ENCODE measurements around the gene CRACDL. TPM values are rescaled to one million over a fixed set of nuclear protein-coding genes. Genes with fewer than 3 reads are reported as not detected.

The CRACDL gene
- total and polyA plus RNA-seq, 2 of the 13 experiments (the other 11 are each of a cell fraction or from before 2014, with no cell fraction given) = 0.15 to 0.26 TPM

DNA sequence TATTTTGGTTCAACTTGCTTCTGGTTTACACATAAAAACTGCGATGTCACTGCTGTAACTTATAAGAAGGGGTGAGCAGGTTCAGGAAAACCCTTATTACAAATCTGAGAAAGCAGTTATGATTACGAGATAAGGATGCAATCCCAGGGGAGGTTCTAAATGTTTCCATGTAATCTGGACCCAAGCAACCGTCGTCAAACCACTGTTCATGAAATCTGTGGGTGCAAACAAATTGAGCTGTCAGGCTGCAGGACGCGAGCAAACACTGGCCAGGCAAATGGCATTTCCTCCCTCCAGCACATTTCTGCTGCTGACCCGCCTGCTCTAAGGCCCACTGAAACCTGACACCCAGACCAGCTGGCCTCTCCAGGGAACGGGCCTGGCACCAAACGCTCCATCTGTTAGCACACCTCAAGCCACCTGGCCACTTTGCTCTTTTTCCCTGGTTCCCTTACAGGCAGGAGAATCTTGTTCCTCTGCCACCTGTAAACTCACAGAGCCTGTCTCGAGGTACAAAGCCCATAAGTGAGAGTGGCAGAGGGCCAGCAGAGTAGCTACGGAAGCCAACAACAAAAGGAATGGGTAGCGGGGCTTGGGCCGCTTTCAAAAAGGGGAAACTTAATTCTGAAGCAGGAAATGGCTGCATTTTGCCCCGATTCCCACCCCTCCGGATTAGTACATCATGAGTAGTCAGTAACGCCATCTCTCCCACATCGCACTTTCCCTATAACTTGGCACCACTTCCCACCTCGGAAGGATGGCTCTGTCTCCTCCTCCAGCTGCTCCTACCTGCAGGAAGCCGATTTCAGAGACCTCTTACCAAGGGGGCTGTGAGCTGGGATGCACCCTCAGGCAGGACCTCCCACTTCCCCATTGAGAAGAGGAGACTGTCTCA lies 26.5 kb downstream of the CRACDL start (continued):
- TF ChIP-seq ZNF503 (CRISPR knock-in tag; IDR thresholded peaks at IDR 0.05) (no peak), SP5 (CRISPR knock-in tag; IDR thresholded peaks at IDR 0.05; ENCODE audit: borderline replicate concordance, low read depth) (no peak), YEATS2 (CRISPR knock-in tag; IDR thresholded peaks at IDR 0.05; ENCODE audit: borderline replicate concordance) (no peak; the same call in 1 of the 2 replicates), HINFP (CRISPR knock-in tag; IDR thresholded peaks at IDR 0.05; ENCODE audit: low read depth) (peak; percentile 56; the same call in 1 of the 2 replicates), KDM1A (CRISPR knock-in tag; IDR thresholded peaks at IDR 0.05) (no peak), ZNF510 (CRISPR knock-in tag; IDR thresholded peaks at IDR 0.05; ENCODE audit: low read depth) (no peak), SMAD1 (CRISPR knock-in tag; IDR thresholded peaks at IDR 0.05; ENCODE audit: borderline replicate concordance, low read depth) (no peak), SIX1 (CRISPR knock-in tag; IDR thresholded peaks at IDR 0.05; ENCODE audit: borderline replicate concordance) (peak; percentile 100), ZNF205 (CRISPR knock-in tag; IDR thresholded peaks at IDR 0.05) (peak; percentile 35; the same call in 1 of the 2 replicates), ASH2L (IDR thresholded peaks at IDR 0.05; ENCODE audit: insufficient read length, low read depth, low read length) (peak; percentile 33), ZNF460 (CRISPR knock-in tag; IDR thresholded peaks at IDR 0.05; ENCODE audit: borderline replicate concordance) (no peak; the same call in 1 of the 2 replicates), POLR2G (IDR thresholded peaks at IDR 0.05; ENCODE audit: low read depth, low read length) (no peak), GTF3A (CRISPR knock-in tag; conservative IDR thresholded peaks at IDR 0.05) (no peak), SIN3B (IDR thresholded peaks at IDR 0.05; ENCODE audit: low read length) (no peak), ZFP62 (CRISPR knock-in tag; IDR thresholded peaks at IDR 0.05) (no peak)
- TF ChIP-seq, protein P1, sequence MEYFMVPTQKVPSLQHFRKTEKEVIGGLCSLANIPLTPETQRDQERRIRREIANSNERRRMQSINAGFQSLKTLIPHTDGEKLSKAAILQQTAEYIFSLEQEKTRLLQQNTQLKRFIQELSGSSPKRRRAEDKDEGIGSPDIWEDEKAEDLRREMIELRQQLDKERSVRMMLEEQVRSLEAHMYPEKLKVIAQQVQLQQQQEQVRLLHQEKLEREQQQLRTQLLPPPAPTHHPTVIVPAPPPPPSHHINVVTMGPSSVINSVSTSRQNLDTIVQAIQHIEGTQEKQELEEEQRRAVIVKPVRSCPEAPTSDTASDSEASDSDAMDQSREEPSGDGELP (IDR thresholded peaks at IDR 0.05; ENCODE audit: borderline replicate concordance, low read depth) = peak; percentile 99
